ENCODE data around the gene AGMO. TPM values are rescaled to one million over a fixed set of nuclear protein-coding genes. Genes with fewer than 3 reads are reported as not detected.

The AGMO gene
- total RNA-seq, 4 donors from 2014 or later, result 0.11 to 0.55 TPM; not detected in 2

- intact Hi-C loops (cut with DNase I; ENCODE audit: low total_unique reads), result no loop called here
- ATAC-seq, result no peak
- no peak for TF ChIP-seq POLR2A (IDR thresholded peaks at IDR 0.05)
- TF ChIP-seq, protein P1, sequence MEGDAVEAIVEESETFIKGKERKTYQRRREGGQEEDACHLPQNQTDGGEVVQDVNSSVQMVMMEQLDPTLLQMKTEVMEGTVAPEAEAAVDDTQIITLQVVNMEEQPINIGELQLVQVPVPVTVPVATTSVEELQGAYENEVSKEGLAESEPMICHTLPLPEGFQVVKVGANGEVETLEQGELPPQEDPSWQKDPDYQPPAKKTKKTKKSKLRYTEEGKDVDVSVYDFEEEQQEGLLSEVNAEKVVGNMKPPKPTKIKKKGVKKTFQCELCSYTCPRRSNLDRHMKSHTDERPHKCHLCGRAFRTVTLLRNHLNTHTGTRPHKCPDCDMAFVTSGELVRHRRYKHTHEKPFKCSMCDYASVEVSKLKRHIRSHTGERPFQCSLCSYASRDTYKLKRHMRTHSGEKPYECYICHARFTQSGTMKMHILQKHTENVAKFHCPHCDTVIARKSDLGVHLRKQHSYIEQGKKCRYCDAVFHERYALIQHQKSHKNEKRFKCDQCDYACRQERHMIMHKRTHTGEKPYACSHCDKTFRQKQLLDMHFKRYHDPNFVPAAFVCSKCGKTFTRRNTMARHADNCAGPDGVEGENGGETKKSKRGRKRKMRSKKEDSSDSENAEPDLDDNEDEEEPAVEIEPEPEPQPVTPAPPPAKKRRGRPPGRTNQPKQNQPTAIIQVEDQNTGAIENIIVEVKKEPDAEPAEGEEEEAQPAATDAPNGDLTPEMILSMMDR (IDR thresholded peaks at IDR 0.05 in 4 of 5, conservative IDR thresholded peaks at IDR 0.05 in 1 of 5), result no peak
- no peaks in the 10 kb centered on the region for H3K9me3 ChIP-seq
- in situ Hi-C loops (cut with MboI; ENCODE audit: low sequenced_read_pairs in 4 of 4), result no loop called here
- no peak overlapping the region for H3K4me3 ChIP-seq
- no peaks in the 10 kb centered on the region for H3K4me1 ChIP-seq
- no peaks in the 10 kb centered on the region for H3K36me3 ChIP-seq
- DNase-seq, result no peak
- H3K27me3 ChIP-seq, result no peaks in the 10 kb centered on the region
- no peak overlapping the region for H3K27ac ChIP-seq
These were observed 38.5 kb upstream of the AGMO start for GRCh38 chr7:15600298-15600697.

GRCh38 chr7:15594461-15594860 lies 32.6 kb upstream of the AGMO start:
- Histone ChIP-seq H3K27ac (no peak overlapping the region), H3K9me3 (no peaks in the 10 kb centered on the region), H3K4me3 (no peak overlapping the region), H3K27me3 (no peaks in the 10 kb centered on the region), H3K36me3 (no peaks in the 10 kb centered on the region), H3K4me1 (no peaks in the 10 kb centered on the region)
- ATAC-seq, result no peak
- in situ Hi-C loops (cut with MboI; ENCODE audit: low sequenced_read_pairs in 4 of 4) (no loop called here), intact Hi-C loops (cut with DNase I; ENCODE audit: low total_unique reads) (no loop called here)
- DNase-seq, result no peak
- no peak for TF ChIP-seq POLR2A (IDR thresholded peaks at IDR 0.05)
- TF ChIP-seq, protein P1 (IDR thresholded peaks at IDR 0.05 in 4 of 5, conservative IDR thresholded peaks at IDR 0.05 in 1 of 5), result no peak

DNA sequence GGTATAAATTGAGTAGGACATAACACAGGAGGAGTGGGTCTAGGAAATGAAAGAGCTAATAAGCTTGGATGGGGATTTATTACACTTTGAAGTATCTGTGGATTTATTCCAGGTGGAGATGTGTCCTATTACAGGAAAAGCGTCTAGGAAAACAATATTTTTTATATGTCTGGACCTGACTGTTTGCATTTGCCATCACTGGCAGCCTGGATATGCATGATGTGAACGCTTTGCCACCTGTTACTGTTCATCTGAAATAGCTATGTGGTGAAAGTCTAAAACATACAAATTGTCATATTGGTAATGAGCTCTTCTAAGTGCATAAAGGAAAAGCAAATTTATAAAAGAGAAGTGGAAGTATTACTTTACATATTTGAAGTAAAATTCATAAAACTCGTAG lies 31.6 kb upstream of the AGMO start:
- intact Hi-C loops (cut with DNase I; ENCODE audit: low total_unique reads), result no loop called here
- Histone ChIP-seq H3K4me3 (no peak overlapping the region), H3K27me3 (no peaks in the 10 kb centered on the region), H3K9me3 (no peaks in the 10 kb centered on the region), H3K4me1 (no peaks in the 10 kb centered on the region), H3K36me3 (no peaks in the 10 kb centered on the region), H3K27ac (no peak overlapping the region)
- DNase-seq (no peak), ATAC-seq (no peak)
- TF ChIP-seq POLR2A (IDR thresholded peaks at IDR 0.05), result no peak
- TF ChIP-seq, protein P1 (IDR thresholded peaks at IDR 0.05 in 4 of 5, conservative IDR thresholded peaks at IDR 0.05 in 1 of 5), result no peak
- in situ Hi-C loops (cut with MboI; ENCODE audit: low sequenced_read_pairs in 4 of 4), result no loop called here

- no peaks in the 10 kb centered on the region for H3K27me3 ChIP-seq
- intact Hi-C loops (cut with DNase I; ENCODE audit: low total_unique reads) (no loop called here), in situ Hi-C loops (cut with MboI; ENCODE audit: low sequenced_read_pairs in 4 of 4) (no loop called here)
- DNase-seq, result no peak
- ATAC-seq, result no peak
- H3K36me3 ChIP-seq, result no peaks in the 10 kb centered on the region
- H3K4me1 ChIP-seq, result no peaks in the 10 kb centered on the region
- no peak for TF ChIP-seq POLR2A (IDR thresholded peaks at IDR 0.05)
- TF ChIP-seq, protein P1 (IDR thresholded peaks at IDR 0.05 in 4 of 5, conservative IDR thresholded peaks at IDR 0.05 in 1 of 5), result no peak
- H3K4me3 ChIP-seq, result no peak overlapping the region
- no peak overlapping the region for H3K27ac ChIP-seq
- peaks cover 0 to 5% (median 0%) of the 10 kb centered on the region in 3 donors for H3K9me3 ChIP-seq
These were observed 24.5 kb upstream of the AGMO start for GRCh38 chr7:15586266-15586665.

DNA sequence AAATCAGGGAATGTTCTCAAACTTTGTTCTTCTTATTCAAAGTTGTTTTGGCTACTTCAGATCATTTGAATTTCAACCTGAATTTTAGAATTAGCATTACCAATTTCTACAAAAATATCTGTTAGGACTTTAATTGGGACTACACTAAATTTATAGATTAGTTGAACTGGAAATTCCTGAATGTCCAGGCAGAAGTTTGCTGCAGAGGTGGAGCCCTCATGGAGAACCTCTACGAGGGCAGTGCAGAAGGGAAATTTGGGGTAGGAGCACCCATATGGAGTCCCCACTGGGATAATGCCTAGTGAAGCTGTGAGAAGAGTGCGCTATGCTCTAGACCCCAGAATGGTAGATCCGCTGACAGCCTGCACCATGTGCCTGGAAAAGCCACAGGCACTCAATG lies 22.8 kb upstream of the AGMO start:
- in situ Hi-C loops (cut with MboI; ENCODE audit: low sequenced_read_pairs in 4 of 4), result no loop called here
- no peak for ATAC-seq

More for the DNA sequence above, 22.8 kb upstream of the AGMO start:
- no peaks in the 10 kb centered on the region for H3K4me1 ChIP-seq
- H3K9me3 ChIP-seq, result peaks cover 0 to 5% (median 0%) of the 10 kb centered on the region in 3 donors
- H3K4me3 ChIP-seq, result no peak overlapping the region
- intact Hi-C loops (cut with DNase I; ENCODE audit: low total_unique reads), result no loop called here
- H3K27me3 ChIP-seq, result no peaks in the 10 kb centered on the region
- TF ChIP-seq POLR2A (IDR thresholded peaks at IDR 0.05), result no peak
- TF ChIP-seq, protein P1 (IDR thresholded peaks at IDR 0.05 in 4 of 5, conservative IDR thresholded peaks at IDR 0.05 in 1 of 5), result no peak
- no peak for DNase-seq
- H3K27ac ChIP-seq, result no peak overlapping the region
- H3K36me3 ChIP-seq, result no peaks in the 10 kb centered on the region
